HG02642 (cell line): Measurements from ENCODE around the gene JUNB.
A peak's percentile ranks its signal among the peaks of the same experiment; 100 is the strongest.

Experiments
- ATAC-seq: cut with Tn5 transposase; IDR thresholded peaks from one replicate; pipeline ENCODE4 v1.9.1; 2021; ENCODE audit warnings: mild to moderate bottlenecking; ENCODE audit not compliant: unreplicated experiment, poor library complexity

The JUNB gene

GRCh38 chr19:12773571-12773970 is 17.7 kb upstream of the JUNB start:
- no peak for ATAC-seq

DNA sequence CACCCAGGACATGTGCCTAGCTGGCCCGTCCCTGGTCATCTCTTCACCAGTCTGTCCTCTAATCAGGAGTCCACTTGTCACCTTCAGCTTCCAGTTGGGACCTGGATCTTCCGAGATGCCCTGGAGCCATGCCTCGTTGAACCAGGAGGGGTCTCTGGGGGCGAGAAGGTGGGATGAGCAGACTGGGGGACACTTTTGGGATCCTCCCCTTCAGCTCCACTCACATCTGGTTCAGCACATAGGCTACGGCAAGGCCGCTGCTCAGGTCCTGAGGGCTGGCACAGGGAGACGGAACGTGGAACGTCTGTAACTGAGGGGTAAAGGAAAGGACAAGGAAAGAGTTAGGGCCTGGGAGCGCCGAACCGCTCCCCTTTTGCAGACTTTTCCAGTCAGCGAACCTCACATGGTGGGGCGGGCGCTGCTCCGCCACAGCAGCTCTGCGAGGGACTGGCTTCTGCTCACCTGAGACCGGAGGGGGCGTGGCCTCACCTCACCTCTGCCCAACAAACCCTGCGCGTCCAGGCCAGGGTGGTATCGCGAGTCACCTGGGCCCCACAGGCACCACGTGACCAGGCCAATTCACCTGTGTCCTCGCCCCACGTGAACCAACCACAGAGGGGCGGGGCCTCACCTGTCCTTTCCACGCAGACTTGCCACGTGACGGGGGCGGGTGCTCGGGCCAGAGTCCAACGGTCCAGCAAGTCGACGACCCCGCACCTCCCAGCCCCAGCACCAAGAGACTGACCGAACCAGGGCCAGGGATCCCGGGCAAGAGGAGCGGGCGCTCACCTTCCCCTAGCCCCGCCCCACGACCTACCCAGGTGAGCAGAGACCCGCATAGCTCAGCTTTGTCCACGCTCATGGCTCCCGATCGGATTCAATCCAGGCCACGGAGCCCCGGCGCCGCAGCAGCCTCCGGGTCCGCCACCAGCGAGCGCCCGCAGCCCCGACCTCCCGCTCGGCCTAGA is 16.4 kb upstream of the JUNB start, which contains the start of gene HOOK2:
Gene HOOK2, minus strand, starts transcription at position 965 of the 968 bp plus-strand sequence. Its CDS starts 103 bp downstream, at position 862.
- ATAC-seq: peak; percentile 7

DNA sequence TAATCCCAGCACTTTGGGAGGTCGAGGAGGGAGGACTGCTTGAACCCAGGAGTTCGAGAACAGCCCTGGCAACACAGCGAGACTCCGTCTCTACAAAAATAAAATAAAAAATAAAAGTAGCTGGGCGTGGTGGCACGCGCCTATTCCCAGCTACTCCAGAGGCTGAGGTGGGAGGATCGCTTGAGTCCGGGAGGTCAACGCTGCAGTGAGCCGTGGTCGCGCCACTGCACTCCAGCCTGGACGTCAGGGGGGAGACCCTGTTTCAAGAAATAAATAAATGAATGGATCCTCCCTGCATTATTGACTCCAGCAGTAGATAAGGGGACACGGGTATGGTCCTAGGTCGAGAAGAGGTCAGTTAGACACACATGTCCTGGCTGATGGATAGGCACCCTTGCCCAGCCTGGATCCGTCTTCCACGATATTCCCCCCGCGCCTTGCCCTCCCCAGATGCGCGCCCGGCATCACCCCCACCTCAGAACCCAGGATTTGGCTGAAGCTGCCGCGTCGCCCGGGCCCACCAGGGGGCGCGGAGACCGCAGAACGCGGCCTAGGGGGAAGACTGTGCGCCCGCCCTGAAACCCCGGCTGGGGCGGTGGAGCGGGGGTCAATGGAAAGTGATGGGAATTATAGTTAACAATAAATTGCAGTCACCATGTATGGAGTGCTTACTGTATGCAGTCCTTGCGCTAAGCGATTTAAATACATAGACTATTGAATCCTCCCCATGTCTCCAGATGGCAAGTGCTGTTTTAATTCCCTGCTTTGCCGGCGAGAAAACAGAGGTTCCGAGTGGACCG is 13.9 kb upstream of the JUNB start:
- ATAC-seq: peak; percentile 34

GRCh38 chr19:12778017-12778904 is 13.0 kb upstream of the JUNB start:
- ATAC-seq: no peak

DNA sequence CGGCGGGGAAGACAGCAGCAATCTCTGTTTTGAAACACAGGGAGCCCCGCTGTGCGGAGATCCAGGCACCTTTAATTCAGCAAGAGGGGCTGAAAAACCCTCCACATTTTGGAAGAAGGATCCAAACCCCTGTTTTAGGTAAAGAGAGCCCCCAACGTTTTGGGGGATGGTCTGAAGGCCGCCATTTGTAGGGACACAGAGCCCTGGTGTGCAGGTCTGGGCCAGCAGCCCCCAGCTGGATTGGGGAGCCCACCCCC is 12.5 kb upstream of the JUNB start:
- ATAC-seq: no peak

DNA sequence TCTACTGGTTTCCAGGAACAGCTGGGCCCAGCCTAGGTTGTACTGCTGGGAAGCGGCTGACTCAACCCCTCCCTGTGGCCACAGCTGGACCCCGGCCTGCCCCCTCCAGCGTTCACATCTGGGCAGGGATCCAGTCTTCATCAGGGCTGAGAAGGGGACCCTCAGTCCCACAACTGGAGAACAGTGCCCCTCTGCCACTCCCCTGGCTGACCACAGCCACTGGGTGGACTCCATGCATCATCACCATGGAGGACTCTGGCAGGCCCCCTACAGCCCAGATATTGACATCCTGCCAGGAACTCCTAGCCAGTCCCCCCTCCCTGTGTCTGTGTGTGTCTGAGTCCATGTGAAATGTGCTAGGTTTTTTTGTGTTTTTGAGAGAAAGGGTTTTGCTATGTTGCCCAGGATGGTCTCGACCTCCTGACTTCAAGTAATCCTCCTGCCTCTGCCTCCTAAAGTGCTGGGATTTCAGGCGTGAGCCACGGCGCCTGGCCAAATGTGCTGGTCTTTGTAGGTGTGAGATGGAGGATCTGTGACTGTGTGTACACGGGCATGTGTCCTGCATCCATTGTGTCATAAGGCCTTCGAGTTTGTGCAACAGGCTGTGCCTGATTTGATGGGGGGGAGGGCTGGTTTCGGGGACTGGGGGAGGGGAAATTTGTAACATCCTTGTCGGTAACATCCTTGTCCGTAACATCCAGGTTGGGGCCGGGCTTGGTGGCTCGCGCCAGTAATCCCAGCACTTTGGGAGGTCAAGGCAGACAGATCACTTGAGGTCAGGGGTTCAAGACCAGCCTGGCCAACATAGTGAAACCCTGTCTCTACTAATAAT is 11.9 kb upstream of the JUNB start:
- no peak for ATAC-seq

- ATAC-seq: no peak
These were observed 9.2 kb upstream of the JUNB start for GRCh38 chr19:12782174-12782423.

DNA sequence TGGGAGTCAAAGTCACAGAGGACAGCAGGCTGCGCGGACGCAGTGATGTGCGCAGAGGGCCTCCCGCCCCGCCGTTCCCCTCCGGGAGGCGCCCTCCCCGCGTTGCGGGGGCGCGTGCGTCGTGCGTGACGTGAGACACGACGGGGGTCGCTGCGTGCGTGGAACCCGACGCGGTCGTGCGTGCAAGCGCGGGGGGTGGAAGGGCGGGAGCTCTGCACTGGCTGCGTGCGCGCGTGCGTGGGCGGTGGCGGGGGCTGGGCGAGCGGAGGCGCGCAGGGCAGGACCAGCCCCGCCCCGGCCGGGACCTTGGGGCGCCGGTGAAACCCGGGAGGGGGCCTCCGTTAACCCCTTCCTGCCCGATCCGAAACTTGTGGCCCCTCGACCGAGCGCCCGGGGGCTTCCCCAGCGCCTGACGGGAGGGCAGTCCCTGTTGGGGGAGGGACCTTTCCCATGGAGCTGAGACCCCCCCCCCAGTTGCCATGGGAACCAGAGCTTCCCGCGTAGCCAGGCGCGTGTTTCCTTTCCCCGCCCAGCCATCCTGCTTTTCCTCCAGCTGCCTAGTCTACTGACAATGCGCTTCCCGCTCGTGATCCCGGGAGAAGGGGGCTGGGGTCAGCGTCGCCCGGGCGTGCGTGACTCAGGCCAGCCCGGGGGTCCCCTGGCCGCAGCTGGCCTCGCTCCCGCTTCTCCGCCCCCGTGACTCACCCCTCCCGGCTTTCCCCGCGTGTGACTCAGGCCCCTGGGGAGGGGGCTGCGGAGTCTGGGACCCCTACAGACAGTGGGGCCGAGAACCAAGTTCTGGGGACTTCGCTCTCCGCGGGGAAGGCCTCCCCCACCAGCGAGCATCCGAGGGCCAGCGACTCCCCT is 8.6 kb upstream of the JUNB start:
- ATAC-seq: peak; percentile 52

GRCh38 chr19:12783291-12783848 is 7.9 kb upstream of the JUNB start:
- ATAC-seq: no peak

GRCh38 chr19:12783849-12784393 is 7.4 kb upstream of the JUNB start:
- no peak for ATAC-seq

- ATAC-seq: no peak
These were observed 6.9 kb upstream of the JUNB start for GRCh38 chr19:12784394-12784870.

DNA sequence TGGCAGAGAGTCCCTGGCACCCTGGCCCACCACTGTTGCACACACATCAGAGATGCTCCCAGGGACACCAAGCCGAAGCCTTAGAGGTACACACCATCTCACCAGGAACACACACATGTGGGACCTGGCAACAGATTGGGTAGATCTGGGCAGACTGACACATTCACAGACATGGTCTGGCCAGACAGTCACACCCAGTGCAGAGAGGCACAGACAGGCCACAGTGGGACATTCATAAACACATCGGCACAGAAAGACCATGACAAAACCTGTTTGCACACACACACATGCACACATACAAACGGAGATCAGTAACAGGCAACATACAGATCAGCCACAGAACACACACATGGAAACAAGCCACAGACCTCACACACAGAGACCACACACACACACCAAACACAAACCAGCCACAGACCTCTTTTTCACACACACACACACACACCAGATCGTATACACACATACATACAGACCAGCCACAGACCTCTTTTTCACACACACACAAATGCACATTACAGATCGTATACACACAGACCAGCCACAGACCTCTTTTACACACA is 6.3 kb upstream of the JUNB start:
- no peak for ATAC-seq

DNA sequence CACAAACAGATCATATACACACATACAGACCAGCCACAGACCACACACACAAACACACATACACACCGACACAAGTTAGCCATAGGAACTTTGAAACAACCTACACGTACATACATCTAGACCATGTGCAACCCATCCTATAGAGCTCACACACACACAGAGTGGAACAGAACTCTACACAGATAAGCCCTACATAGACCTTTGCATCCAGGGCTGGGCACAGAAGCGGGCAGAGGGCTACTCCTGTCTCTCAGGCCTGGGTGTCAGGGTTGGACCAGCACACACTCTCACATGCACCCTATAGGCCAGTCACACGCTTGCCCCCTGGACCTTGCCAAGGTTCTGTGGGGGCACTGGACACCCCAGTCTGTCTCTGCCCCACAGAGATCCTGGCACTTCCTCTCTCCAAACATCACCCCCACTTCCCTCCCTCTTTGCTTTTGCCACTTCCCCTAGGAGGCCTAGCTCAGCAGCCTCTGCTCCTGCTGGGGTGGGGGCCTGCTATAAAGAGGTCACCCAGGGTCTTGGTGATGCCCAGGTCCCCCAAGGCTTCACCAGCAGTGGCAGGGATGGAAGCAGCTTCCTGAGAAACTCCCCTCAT is 5.8 kb upstream of the JUNB start:
- no peak for ATAC-seq

DNA sequence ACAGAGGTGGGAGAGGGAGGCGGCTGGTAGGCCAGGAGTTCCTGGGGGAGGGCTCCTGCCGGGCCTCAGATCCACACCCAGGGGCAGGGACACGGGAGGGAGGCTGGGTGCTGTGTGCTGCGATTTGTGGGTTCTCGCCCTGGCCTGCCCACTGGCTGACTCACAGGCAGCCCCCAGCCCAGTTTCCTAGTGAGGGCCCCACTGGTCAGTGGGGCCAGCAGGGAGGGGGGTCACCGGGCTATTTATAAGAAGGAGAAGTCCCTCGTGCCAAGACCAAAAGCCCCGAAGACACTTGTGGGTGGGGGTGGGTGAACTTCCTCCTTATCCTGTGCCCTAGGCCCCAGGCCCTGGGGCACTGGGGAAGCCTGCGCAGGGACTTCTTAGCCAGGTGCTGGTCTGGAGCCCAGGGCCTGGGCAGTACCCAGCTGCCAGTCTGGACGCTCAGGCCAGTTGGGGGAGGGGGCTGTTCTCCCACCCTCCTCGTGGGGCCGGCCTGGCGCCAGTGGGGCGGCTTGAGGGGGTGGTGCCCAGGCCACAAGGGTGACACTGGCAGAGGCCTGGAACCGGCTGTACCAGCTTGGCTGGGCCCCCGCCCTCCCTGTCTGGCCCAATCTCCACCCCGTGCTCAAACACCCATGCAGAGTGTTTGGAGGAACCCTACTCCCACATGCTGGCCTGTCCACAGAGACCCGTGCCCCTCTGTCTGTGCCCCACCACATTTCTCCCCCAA is 5.0 kb upstream of the JUNB start:
- no peak for ATAC-seq

GRCh38 chr19:12786952-12787351 is 4.3 kb upstream of the JUNB start:
- no peak for ATAC-seq

DNA sequence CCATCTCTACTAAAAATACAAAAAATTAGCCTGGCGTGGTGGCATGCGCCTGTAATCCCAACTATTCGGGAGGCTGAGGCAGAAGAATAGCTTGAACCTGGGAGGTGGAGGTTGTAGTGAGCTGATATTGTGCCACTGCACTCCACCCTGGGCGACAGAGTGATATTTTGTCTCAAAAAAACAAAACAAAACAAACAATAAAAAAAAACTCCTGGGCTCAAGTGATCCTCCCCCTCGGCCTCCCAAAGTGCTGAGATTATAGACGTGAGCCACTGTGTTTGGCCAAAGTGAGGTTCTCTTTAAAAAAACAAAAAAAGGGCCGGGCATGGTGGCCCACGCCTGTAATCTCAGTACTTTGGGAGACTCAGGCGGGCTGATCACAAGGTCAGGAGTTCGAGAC is 3.8 kb upstream of the JUNB start:
- no peak for ATAC-seq
